Activated CD8-positive, alpha-beta T cell treated with anti-CD3 and anti-CD28 coated beads for 36 hours (primary cell): ENCODE measurements around the gene SLC66A3. TPM values are rescaled to one million over a fixed set of nuclear protein-coding genes. Genes with fewer than 3 reads are reported as not detected.

Source experiments
- ATAC-seq: fragments of 200-7000 bp; cut with Tn5 transposase; one replicate; pipeline ENCODE4 v1.10.0; 2021; ENCODE audit warnings: mild to moderate bottlenecking, moderate library complexity
- CTCF ChIA-PET: fragments of 350-600 bp; sonication (Branson Sonifier 250); formaldehyde crosslinking; loops from one replicate; lab custom pipeline; 2021; ENCODE audit warnings: antibody characterized with exemption; lab: Charles Lee
- POLR2A ChIA-PET: fragments of 350-600 bp; sonication (Branson Sonifier 250); formaldehyde crosslinking; loops from one replicate; lab custom pipeline; 2021; ENCODE audit warnings: antibody characterized with exemption; lab: Charles Lee
- DNase-seq: peaks from one replicate; pipeline ENCODE4 v3.0.0-alpha.2; 2020
- H3K27ac Mint-ChIP-seq: one replicate; pipeline ENCODE4 v1.8.0; 2021; ENCODE audit warnings: mild to moderate bottlenecking, mixed read lengths
- H3K27me3 Mint-ChIP-seq: one replicate; pipeline ENCODE4 v1.8.0; 2021; ENCODE audit warnings: mixed read lengths
- H3K36me3 Mint-ChIP-seq: one replicate; pipeline ENCODE4 v1.8.0; 2021; ENCODE audit warnings: low read depth, mixed read lengths
- H3K4me1 Mint-ChIP-seq: one replicate; pipeline ENCODE4 v1.8.0; 2021; ENCODE audit warnings: low read depth, mixed read lengths
- H3K4me3 Mint-ChIP-seq: one replicate; pipeline ENCODE4 v1.8.0; 2021; ENCODE audit warnings: mild to moderate bottlenecking, moderate library complexity, mixed read lengths
- H3K9me3 Mint-ChIP-seq: one replicate; pipeline ENCODE4 v1.8.0; 2021; ENCODE audit warnings: mixed read lengths
- intact Hi-C: fragments of 100-400 bp; cut with micrococcal nuclease; formaldehyde crosslinking; loops from one replicate; pipeline ENCODE4 v1.10.0; 2022
- total RNA-seq, 2 experiments: library from RNA; stranded (reverse); gene quantifications; one replicate each; pipeline ENCODE4 v1.2.3, GENCODE V29; 2021
- TF ChIP-seq, protein P1 (sequence below): fragments of 200-600 bp; IDR thresholded peaks from one replicate; pipeline ENCODE4 v1.8.0; 2022; ENCODE audit warnings: antibody characterized with exemption, mild to moderate bottlenecking

The SLC66A3 gene
- total RNA-seq, 2 experiments from 2014 or later, result 10.4 to 10.6 TPM

DNA sequence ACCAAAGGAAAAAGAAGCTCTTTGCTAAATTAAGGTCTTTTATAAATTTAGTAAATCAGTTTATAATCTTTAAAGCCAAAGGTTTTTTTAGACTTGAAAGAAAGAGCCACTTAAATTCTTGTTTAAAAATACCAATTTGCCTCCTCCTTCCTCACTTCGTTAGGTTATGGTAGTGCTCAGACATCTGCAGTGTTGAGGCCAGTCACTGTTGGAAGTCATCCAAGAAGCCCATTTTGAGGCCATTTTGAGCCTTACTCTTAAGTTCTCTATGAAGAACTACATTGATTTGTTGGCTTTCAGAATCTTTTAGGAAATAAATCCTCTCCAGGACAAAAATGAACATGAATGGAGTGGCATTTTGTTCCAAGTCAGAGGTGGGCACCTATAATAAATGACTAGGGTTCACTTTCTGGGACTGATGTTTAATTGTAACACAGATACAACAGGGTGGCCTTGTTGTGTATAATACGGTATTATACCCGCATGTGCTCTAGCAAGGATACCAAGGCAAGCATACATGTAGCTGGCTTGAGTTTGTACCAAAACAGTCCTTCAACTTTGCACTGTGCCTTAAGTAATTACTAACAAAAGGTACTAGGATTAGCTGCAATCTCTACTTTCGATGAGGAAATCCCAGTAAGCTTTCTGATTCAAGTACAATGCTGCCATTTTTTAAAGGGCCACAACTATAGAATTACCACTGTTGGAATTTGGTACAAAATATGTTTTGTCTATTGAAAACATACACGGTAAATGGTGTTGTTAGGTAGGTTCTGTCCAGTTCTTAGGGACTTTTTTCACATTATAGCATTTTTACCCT is 22.8 kb downstream of the SLC66A3 start:
- no peaks in the 10 kb centered on the region for H3K9me3 Mint-ChIP-seq
- H3K4me3 Mint-ChIP-seq, result no peak overlapping the region

DNA sequence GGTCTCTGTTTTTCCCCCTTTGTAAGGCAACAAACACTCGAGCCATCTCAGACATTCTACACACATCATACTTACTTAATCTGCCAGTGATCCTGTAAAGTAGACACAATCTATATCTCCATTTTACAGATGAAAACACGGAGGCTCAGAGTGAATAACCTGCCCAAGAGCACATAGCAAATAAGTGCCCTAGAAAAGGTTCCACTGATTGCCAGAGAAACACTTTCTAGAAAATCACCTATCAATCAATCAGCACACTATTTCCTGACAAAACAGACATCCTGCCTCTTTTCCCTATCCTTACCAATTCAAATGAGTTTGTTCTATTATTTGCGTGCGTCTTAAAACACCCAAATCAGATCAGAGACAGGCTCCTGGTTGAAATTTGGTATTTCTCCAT is 23.9 kb downstream of the SLC66A3 start:
- ATAC-seq (no peak), DNase-seq (no peak)
- no peaks in the 10 kb centered on the region for H3K36me3 Mint-ChIP-seq
- intact Hi-C loops, result no loop called here
- H3K9me3 Mint-ChIP-seq, result no peaks in the 10 kb centered on the region
- no peak overlapping the region for H3K4me3 Mint-ChIP-seq
- CTCF ChIA-PET, result no interaction called here
- H3K27ac Mint-ChIP-seq, result no peak overlapping the region
- POLR2A ChIA-PET, result no interaction called here
- TF ChIP-seq, protein P1, sequence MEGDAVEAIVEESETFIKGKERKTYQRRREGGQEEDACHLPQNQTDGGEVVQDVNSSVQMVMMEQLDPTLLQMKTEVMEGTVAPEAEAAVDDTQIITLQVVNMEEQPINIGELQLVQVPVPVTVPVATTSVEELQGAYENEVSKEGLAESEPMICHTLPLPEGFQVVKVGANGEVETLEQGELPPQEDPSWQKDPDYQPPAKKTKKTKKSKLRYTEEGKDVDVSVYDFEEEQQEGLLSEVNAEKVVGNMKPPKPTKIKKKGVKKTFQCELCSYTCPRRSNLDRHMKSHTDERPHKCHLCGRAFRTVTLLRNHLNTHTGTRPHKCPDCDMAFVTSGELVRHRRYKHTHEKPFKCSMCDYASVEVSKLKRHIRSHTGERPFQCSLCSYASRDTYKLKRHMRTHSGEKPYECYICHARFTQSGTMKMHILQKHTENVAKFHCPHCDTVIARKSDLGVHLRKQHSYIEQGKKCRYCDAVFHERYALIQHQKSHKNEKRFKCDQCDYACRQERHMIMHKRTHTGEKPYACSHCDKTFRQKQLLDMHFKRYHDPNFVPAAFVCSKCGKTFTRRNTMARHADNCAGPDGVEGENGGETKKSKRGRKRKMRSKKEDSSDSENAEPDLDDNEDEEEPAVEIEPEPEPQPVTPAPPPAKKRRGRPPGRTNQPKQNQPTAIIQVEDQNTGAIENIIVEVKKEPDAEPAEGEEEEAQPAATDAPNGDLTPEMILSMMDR, result no peak
- H3K27me3 Mint-ChIP-seq, result no peaks in the 10 kb centered on the region
- peaks cover 11% of the 10 kb centered on the region for H3K4me1 Mint-ChIP-seq

More for the DNA sequence above, 22.8 kb downstream of the SLC66A3 start:
- TF ChIP-seq, protein P1, result no peak
- ATAC-seq, result no peak
- ChIA-PET POLR2A (no interaction called here), CTCF (interaction anchor here (1.2 kb wide), 1 partner anchor 13 kb away, joined by 3 read pairs; no protein-coding TSS in a partner anchor)
- no peaks in the 10 kb centered on the region for H3K27me3 Mint-ChIP-seq
- H3K4me1 Mint-ChIP-seq, result peaks cover 11% of the 10 kb centered on the region
- H3K36me3 Mint-ChIP-seq, result no peaks in the 10 kb centered on the region
- DNase-seq, result no peak
- no peak overlapping the region for H3K27ac Mint-ChIP-seq
- intact Hi-C loops, result no loop called here

DNA sequence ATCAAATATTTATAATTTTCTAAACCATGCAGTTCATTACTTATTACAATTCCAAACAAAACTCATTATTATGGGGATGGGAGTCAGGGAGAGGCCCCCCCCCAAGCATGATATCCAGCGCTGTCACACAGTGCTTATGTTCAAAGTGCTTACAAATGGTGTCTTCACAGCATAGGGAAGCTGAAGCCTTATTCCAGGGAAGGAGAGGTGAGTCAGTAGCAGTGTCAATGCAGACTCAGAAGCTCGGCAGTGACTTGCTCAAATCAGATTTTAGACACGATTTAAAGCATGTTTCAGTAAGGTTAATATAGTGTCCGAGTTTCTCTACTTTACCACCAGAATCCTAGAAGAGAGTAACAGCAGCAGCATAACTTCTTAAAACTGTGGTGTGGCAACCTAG is 24.6 kb downstream of the SLC66A3 start:
- POLR2A ChIA-PET, result no interaction called here
- TF ChIP-seq, protein P1, result no peak
- H3K4me3 Mint-ChIP-seq, result no peak overlapping the region
- CTCF ChIA-PET, result no interaction called here
- no peaks in the 10 kb centered on the region for H3K36me3 Mint-ChIP-seq
- H3K9me3 Mint-ChIP-seq, result no peaks in the 10 kb centered on the region
- ATAC-seq (no peak), DNase-seq (no peak)
- H3K27ac Mint-ChIP-seq, result no peak overlapping the region
- H3K27me3 Mint-ChIP-seq, result no peaks in the 10 kb centered on the region
- intact Hi-C loops, result no loop called here
- H3K4me1 Mint-ChIP-seq, result peaks cover 10% of the 10 kb centered on the region

DNA sequence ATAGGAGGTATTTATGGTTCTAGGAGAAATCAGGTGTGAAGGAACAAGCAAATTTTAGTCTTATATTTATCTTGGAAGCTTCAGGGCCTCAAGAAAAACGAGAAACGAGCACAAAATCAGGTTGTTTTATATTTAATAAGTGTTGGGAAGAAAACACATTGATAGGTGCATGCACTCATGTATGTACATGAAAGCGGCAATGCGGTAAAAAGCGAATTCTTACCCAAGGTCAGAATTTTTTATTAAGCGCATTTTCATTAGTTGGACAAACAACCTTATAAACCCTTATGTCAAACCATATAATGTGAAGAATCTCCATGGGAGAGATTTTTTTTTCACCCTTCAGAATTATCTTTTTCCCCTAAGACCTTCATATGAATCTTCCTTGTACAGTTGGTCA is 25.4 kb downstream of the SLC66A3 start:
- TF ChIP-seq, protein P1, result no peak
- H3K4me1 Mint-ChIP-seq, result peaks cover 3% of the 10 kb centered on the region
- no peaks in the 10 kb centered on the region for H3K9me3 Mint-ChIP-seq
- H3K27ac Mint-ChIP-seq, result no peak overlapping the region
- ChIA-PET CTCF (no interaction called here), POLR2A (no interaction called here)
- no peak for DNase-seq
- no peaks in the 10 kb centered on the region for H3K27me3 Mint-ChIP-seq
- intact Hi-C loops, result no loop called here
- no peaks in the 10 kb centered on the region for H3K36me3 Mint-ChIP-seq
- H3K4me3 Mint-ChIP-seq, result no peak overlapping the region
- no peak for ATAC-seq

DNA sequence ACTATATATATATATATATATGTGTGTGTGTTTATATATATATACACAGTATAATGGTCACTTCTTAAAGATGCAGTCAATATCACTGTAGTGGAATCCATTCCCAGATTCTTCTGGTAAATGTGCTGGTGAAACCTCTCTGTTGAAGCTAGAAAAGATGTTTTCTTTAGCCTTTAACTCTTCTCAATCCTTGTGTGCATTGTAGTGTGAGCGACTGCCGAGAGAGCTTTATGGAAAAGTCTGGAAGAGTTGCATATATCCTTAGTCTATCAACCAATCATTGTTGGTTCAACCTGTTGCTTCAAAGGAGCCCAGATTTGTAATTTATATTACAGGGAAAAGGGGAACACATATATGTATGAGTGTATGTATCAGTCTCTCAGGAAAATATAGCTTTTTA is 27.7 kb downstream of the SLC66A3 start:
- no peaks in the 10 kb centered on the region for H3K9me3 Mint-ChIP-seq
- TF ChIP-seq, protein P1, result no peak
- no peaks in the 10 kb centered on the region for H3K27me3 Mint-ChIP-seq
- H3K4me3 Mint-ChIP-seq, result no peak overlapping the region
- ChIA-PET POLR2A (no interaction called here), CTCF (interaction anchor here (1.1 to 2.2 kb wide), 4 partner anchors 27 to 402 kb away, joined by 3 to 8 read pairs (median 6); partner anchors contain the start of gene SLC66A3)
- no peak for ATAC-seq
- H3K27ac Mint-ChIP-seq, result no peak overlapping the region
- no peak for DNase-seq
- intact Hi-C loops, result no loop called here
- no peaks in the 10 kb centered on the region for H3K4me1 Mint-ChIP-seq
- no peaks in the 10 kb centered on the region for H3K36me3 Mint-ChIP-seq
